Skeletal muscle tissue (tissue), 4 donors: Measurements from ENCODE around the gene DLG2. TPM values are rescaled to one million over a fixed set of nuclear protein-coding genes. Genes with fewer than 3 reads are reported as not detected.

Source experiments
- H3K27ac ChIP-seq: one replicate; pipeline ENCODE4 v1.7.0; 2013; ENCODE audit warnings: mild to moderate bottlenecking, low read depth, low read length, inconsistent platforms
- H3K27me3 ChIP-seq, 3 donors: one replicate each; pipeline ENCODE4 v1.7.0; 2013; ENCODE audit warnings: low read length in 3 of 3; ENCODE audit not compliant: control insufficient read depth in 3 of 3, insufficient read depth in 3 of 3
- H3K36me3 ChIP-seq, 3 donors: one replicate each; pipeline ENCODE4 v1.7.0; 2013; ENCODE audit warnings: low read length in 3 of 3; ENCODE audit not compliant: control insufficient read depth in 3 of 3, insufficient read depth in 3 of 3
- H3K4me1 ChIP-seq, 3 donors: one replicate each; pipeline ENCODE4 v1.7.0; 2013; ENCODE audit warnings: low read length in 3 of 3, mild to moderate bottlenecking in 3 of 3; ENCODE audit not compliant: control insufficient read depth in 3 of 3, insufficient read depth in 3 of 3
- H3K4me3 ChIP-seq, 3 donors: one replicate each; pipeline ENCODE4 v1.7.0; 2013; ENCODE audit warnings: low read length in 3 of 3
- H3K9ac ChIP-seq, 3 donors: one replicate each; pipeline ENCODE4 v1.7.0; 2013; ENCODE audit warnings: low read length in 3 of 3, mild to moderate bottlenecking in 3 of 3, moderate library complexity in 2 of 3, low read depth in 1 of 3
- H3K9me3 ChIP-seq, 3 donors: one replicate each; pipeline ENCODE4 v1.7.0; 2013; ENCODE audit warnings: low read length in 3 of 3; ENCODE audit not compliant: control insufficient read depth in 3 of 3
- total RNA-seq: library from RNA; depleted of rRNA; stranded (reverse); fragments of >200 nt; gene quantifications from one replicate; pipeline ENCODE4 v1.2.3, GENCODE V29; 2014
- donor health status: Osteomylitis.

The DLG2 gene
- total RNA-seq, 1 donor from 2014 or later, result 18.3 TPM

GRCh38 chr11:84137505-84137904, 1489.6 kb downstream of the DLG2 start:
- Histone ChIP-seq H3K9me3 (no peaks in the 10 kb centered on the region), H3K27me3 (no peaks in the 10 kb centered on the region), H3K27ac (no peak overlapping the region), H3K9ac (no peak overlapping the region), H3K4me3 (no peak overlapping the region), H3K36me3 (no peaks in the 10 kb centered on the region), H3K4me1 (no peaks in the 10 kb centered on the region)

DNA sequence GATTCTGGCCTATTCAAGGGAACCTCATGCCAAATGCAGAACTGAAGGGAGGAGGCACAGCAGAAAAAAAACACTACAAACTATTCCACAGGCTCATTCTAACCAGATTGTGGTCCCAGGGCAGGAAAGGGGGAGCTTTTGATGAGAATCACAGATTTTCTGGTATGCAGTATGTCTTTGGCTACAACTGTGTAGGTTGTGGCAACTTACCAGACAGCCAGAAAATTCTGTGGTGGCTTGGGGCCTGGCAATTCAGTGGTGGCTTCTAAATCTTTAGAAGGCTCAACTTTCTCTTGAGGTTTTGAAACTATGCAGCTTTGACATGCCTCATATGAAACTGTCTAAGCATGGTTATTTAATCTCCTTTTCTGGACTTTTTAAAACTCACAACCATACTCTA, 1490.2 kb downstream of the DLG2 start:
- Histone ChIP-seq H3K9ac (no peak overlapping the region), H3K36me3 (no peaks in the 10 kb centered on the region), H3K4me1 (no peaks in the 10 kb centered on the region), H3K4me3 (no peak overlapping the region), H3K27me3 (no peaks in the 10 kb centered on the region), H3K27ac (no peak overlapping the region), H3K9me3 (no peaks in the 10 kb centered on the region)

GRCh38 chr11:84130646-84131427, 1496.3 kb downstream of the DLG2 start:
- no peaks in the 10 kb centered on the region for H3K4me1 ChIP-seq
- H3K9ac ChIP-seq, result no peak overlapping the region
- H3K4me3 ChIP-seq, result no peak overlapping the region
- H3K27ac ChIP-seq, result no peak overlapping the region
- no peaks in the 10 kb centered on the region for H3K36me3 ChIP-seq
- no peaks in the 10 kb centered on the region for H3K9me3 ChIP-seq
- H3K27me3 ChIP-seq, result no peaks in the 10 kb centered on the region

GRCh38 chr11:84129961-84130576, 1497.1 kb downstream of the DLG2 start:
- Histone ChIP-seq H3K9me3 (no peaks in the 10 kb centered on the region), H3K9ac (no peak overlapping the region), H3K36me3 (no peaks in the 10 kb centered on the region), H3K27me3 (no peaks in the 10 kb centered on the region), H3K4me3 (no peak overlapping the region), H3K4me1 (no peaks in the 10 kb centered on the region), H3K27ac (no peak overlapping the region)

DNA sequence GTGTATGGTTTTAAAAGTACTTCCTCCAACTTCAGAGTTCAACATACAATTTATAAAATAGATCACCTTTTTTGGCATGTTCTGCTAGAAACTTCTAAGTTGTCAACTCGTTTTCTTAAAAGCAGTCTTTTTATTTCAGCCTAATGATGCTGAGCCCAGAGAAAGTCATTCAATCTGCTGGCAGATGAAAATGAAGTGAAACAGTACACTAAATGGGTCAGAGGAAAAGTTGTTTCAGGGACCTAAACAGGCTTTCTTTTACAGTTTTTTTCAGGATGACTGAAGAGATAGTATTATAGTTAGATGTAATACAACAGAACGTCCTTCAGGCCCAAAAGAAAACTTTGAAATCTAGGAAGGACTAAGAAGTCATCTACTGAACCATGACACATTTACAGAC, 1498.3 kb downstream of the DLG2 start:
- Histone ChIP-seq H3K9me3 (no peaks in the 10 kb centered on the region), H3K4me1 (no peaks in the 10 kb centered on the region), H3K27me3 (no peaks in the 10 kb centered on the region), H3K27ac (no peak overlapping the region), H3K4me3 (no peak overlapping the region), H3K36me3 (no peaks in the 10 kb centered on the region), H3K9ac (no peak overlapping the region)

DNA sequence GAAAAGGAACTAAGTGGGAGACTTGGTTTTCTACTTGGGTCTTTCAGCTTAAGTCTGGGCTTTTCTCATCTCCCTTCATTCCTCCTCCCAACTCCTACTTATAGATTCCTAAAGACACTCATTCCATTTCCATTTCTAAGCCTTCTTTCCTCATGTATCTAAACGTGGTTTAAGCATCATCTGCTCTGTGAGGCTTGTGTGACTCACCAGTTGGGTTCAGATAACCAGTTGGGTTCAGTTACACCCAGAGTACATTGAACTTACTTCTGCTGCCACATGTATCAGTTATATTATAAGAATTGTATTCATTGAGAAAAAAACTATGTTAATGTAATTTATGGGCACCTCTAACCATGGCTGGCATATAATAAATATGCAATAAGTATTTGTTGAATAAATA, 1509.8 kb downstream of the DLG2 start:
- no peak overlapping the region for H3K4me3 ChIP-seq
- no peak overlapping the region for H3K27ac ChIP-seq
- no peaks in the 10 kb centered on the region for H3K4me1 ChIP-seq
- H3K36me3 ChIP-seq, result no peaks in the 10 kb centered on the region
- peaks cover 0 to 2% (median 0%) of the 10 kb centered on the region in 3 donors for H3K9me3 ChIP-seq
- no peaks in the 10 kb centered on the region for H3K27me3 ChIP-seq
- no peak overlapping the region for H3K9ac ChIP-seq

- Histone ChIP-seq H3K4me3 (no peak overlapping the region), H3K9ac (no peak overlapping the region), H3K27me3 (no peaks in the 10 kb centered on the region), H3K27ac (no peak overlapping the region), H3K4me1 (no peaks in the 10 kb centered on the region), H3K36me3 (no peaks in the 10 kb centered on the region), H3K9me3 (no peaks in the 10 kb centered on the region)
Measured at GRCh38 chr11:84106541-84106940, 1520.6 kb downstream of the DLG2 start.

GRCh38 chr11:84105148-84105547, 1522.0 kb downstream of the DLG2 start:
- Histone ChIP-seq H3K27me3 (no peaks in the 10 kb centered on the region), H3K4me3 (no peak overlapping the region), H3K27ac (no peak overlapping the region), H3K36me3 (no peaks in the 10 kb centered on the region), H3K9me3 (no peaks in the 10 kb centered on the region), H3K9ac (no peak overlapping the region), H3K4me1 (no peaks in the 10 kb centered on the region)

DNA sequence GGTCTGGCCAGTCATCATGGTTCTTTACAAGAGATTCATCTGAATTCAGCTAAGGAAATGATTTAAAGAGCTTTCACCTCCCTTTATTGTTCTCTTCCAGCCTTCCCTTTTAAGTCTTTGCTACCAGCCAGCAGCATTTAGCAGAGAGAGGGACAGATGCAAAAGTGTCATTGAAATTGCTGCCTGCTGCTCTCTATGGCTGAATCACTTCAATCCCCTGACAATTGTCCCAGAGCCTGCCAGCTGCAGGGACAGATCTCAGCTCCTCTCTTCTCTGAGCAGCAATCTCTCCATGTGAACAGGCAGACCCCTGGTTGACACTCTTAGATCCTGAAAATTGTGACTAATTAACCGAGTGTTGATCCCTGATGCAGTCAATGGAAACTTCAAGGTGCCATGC, 1524.0 kb downstream of the DLG2 start:
- no peaks in the 10 kb centered on the region for H3K4me1 ChIP-seq
- H3K9ac ChIP-seq, result no peak overlapping the region
- no peaks in the 10 kb centered on the region for H3K36me3 ChIP-seq
- no peak overlapping the region for H3K4me3 ChIP-seq
- H3K27me3 ChIP-seq, result no peaks in the 10 kb centered on the region
- H3K9me3 ChIP-seq, result no peaks in the 10 kb centered on the region
- H3K27ac ChIP-seq, result no peak overlapping the region

DNA sequence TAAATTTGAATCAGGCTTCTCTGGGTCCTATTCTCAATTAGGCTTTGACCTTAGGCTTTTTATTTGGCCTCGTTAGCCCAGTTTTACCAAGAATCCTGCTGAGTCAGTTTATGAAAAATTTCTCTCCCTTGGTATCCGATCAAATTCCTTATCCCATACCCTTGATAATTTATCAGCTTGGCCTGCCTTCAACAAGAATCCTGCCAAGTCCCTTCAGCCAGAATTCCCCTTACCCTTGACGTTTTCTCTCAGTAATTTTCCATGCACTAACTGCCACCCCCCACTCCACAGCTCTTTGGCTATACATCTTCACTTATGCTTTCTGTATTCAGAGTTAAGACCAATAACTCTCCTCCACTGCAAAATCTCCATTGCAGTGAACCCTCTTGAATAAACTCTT, 1530.0 kb downstream of the DLG2 start:
- Histone ChIP-seq H3K9me3 (no peaks in the 10 kb centered on the region), H3K4me1 (no peaks in the 10 kb centered on the region), H3K9ac (no peak overlapping the region), H3K4me3 (no peak overlapping the region), H3K36me3 (no peaks in the 10 kb centered on the region), H3K27ac (no peak overlapping the region), H3K27me3 (no peaks in the 10 kb centered on the region)
